HEK293 (cell line): ENCODE results near the gene PTPN11.

Experiments used
- CTCF ChIP-seq: fragments of 450-650 bp; formaldehyde crosslinking; IDR thresholded peaks from 2 replicates; pipeline ENCODE4 v1.5.1; 2016; ENCODE audit warnings: missing biosample characterization, missing genetic modification characterization
- KLF16 ChIP-seq: fragments of 450-650 bp; formaldehyde crosslinking; IDR thresholded peaks from 2 replicates; pipeline ENCODE4 v1.5.1; 2017; ENCODE audit warnings: missing biosample characterization, missing genetic modification characterization
- SCRT1 ChIP-seq: fragments of 450-650 bp; formaldehyde crosslinking; IDR thresholded peaks from 2 replicates; pipeline ENCODE4 v1.5.1; 2016; ENCODE audit warnings: missing biosample characterization, missing genetic modification characterization, borderline replicate concordance
- SP3 ChIP-seq: fragments of 450-650 bp; formaldehyde crosslinking; IDR thresholded peaks from 2 replicates; pipeline ENCODE4 v1.5.1; 2016; ENCODE audit warnings: missing biosample characterization, missing genetic modification characterization
- TRIM28 ChIP-seq: IDR thresholded peaks from 2 replicates; pipeline ENCODE4 v1.6.1; 2011; ENCODE audit warnings: low read length, control low read depth, borderline replicate concordance
- YY1 ChIP-seq: fragments of 450-650 bp; formaldehyde crosslinking; IDR thresholded peaks from 2 replicates; pipeline ENCODE4 v1.5.1; 2018; ENCODE audit warnings: missing biosample characterization, missing genetic modification characterization
- ZBTB49 ChIP-seq: fragments of 450-650 bp; formaldehyde crosslinking; IDR thresholded peaks from 2 replicates; pipeline ENCODE4 v1.5.1; 2016; ENCODE audit warnings: missing biosample characterization, missing genetic modification characterization, low read depth
- ZBTB7A ChIP-seq: fragments of 450-650 bp; formaldehyde crosslinking; IDR thresholded peaks from 2 replicates; pipeline ENCODE4 v1.5.1; 2016; ENCODE audit warnings: low read depth, missing biosample characterization, missing genetic modification characterization
- ZNF24 ChIP-seq: fragments of 450-650 bp; formaldehyde crosslinking; IDR thresholded peaks from 2 replicates; pipeline ENCODE4 v1.5.1; 2016; ENCODE audit warnings: missing biosample characterization, missing genetic modification characterization
- ZNF366 ChIP-seq: fragments of 450-650 bp; formaldehyde crosslinking; conservative IDR thresholded peaks from 2 replicates; pipeline ENCODE4 v1.5.1; 2016; ENCODE audit warnings: missing biosample characterization, missing genetic modification characterization
- ZSCAN5A ChIP-seq: fragments of 450-650 bp; formaldehyde crosslinking; IDR thresholded peaks from 2 replicates; pipeline ENCODE4 v1.5.1; 2016; ENCODE audit warnings: missing biosample characterization, missing genetic modification characterization
- TF ChIP-seq, protein P1 (sequence below): fragments of 450-650 bp; formaldehyde crosslinking; IDR thresholded peaks from 2 replicates; pipeline ENCODE4 v1.5.1; 2016; ENCODE audit warnings: missing biosample characterization, missing genetic modification characterization

GRCh38 chr12:112409064-112409905, 9.5 kb upstream of the PTPN11 start, which contains the start of gene RPL6:
- no peak for TF ChIP-seq SCRT1
- peak; percentile 55; the same call in 1 of the 2 replicates for TF ChIP-seq SP3 (tag by site-specific recombination)
- peak; percentile 16; the same call in 1 of the 2 replicates for TF ChIP-seq CTCF (tag by site-specific recombination)
- TF ChIP-seq TRIM28 = no peak
- no peak for TF ChIP-seq ZNF366
- peak; percentile 35; the same call in 1 of the 2 replicates for TF ChIP-seq ZNF24
- TF ChIP-seq ZBTB49 (tag by site-specific recombination) = 0 out of 2 replicates have a peak, but pooled peaks have one; percentile 19
- no peak for TF ChIP-seq ZSCAN5A (tag by site-specific recombination)
- TF ChIP-seq YY1 (tag by site-specific recombination) = peak; percentile 53
- 0 out of 2 replicates have a peak, but pooled peaks have one; percentile 29 for TF ChIP-seq ZBTB7A (tag by site-specific recombination)
- TF ChIP-seq, protein P1, sequence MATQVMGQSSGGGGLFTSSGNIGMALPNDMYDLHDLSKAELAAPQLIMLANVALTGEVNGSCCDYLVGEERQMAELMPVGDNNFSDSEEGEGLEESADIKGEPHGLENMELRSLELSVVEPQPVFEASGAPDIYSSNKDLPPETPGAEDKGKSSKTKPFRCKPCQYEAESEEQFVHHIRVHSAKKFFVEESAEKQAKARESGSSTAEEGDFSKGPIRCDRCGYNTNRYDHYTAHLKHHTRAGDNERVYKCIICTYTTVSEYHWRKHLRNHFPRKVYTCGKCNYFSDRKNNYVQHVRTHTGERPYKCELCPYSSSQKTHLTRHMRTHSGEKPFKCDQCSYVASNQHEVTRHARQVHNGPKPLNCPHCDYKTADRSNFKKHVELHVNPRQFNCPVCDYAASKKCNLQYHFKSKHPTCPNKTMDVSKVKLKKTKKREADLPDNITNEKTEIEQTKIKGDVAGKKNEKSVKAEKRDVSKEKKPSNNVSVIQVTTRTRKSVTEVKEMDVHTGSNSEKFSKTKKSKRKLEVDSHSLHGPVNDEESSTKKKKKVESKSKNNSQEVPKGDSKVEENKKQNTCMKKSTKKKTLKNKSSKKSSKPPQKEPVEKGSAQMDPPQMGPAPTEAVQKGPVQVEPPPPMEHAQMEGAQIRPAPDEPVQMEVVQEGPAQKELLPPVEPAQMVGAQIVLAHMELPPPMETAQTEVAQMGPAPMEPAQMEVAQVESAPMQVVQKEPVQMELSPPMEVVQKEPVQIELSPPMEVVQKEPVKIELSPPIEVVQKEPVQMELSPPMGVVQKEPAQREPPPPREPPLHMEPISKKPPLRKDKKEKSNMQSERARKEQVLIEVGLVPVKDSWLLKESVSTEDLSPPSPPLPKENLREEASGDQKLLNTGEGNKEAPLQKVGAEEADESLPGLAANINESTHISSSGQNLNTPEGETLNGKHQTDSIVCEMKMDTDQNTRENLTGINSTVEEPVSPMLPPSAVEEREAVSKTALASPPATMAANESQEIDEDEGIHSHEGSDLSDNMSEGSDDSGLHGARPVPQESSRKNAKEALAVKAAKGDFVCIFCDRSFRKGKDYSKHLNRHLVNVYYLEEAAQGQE (tag by site-specific recombination) = peak; percentile 58
- TF ChIP-seq KLF16 = peak; percentile 43; the same call in 1 of the 2 replicates
